Measurements from ENCODE around the gene ZNF462. TPM values are rescaled to one million over a fixed set of nuclear protein-coding genes. Genes with fewer than 3 reads are reported as not detected.

Gene ZNF462
- total and polyA plus RNA-seq, 2 of the 4 experiments (the other 2 are of a cell fraction) = 6.1 to 18.8 TPM

DNA sequence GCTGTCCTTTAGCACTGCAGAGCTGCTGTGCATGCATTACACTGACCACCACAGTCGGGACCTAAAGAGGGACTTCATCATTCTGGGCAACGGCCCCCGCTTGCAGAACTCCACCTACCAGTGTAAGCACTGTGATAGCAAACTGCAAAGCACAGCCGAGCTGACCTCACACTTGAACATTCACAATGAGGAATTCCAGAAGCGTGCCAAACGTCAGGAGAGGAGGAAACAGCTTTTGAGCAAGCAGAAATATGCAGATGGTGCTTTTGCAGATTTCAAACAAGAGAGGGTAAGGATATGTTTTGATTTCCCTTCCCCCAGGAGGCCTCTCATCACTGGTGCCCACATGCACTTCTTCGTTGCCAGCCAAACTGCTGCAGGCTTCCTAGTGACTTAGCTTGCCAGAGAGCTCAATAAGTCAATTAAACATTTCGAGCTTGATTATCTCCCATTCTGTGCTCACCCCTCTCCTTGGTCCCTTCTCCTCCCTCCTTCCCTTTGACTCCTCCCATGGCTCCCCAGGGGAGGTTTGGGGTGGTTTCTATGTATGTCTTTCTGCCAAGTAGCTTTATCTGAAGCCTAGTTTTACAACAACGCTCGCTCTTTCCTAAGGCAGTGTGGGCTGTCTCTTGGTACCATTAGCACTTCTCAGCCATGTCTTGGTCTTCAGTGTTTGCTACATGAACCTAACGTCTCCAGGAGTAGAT lies 66.7 kb downstream of the ZNF462 start:
- Histone ChIP-seq H3K27me3 (ENCODE audit: control insufficient read depth, insufficient read depth, low read length) (no peaks in the 10 kb centered on the region), H2BK20ac (ENCODE audit: low read depth, low read length) (no peak overlapping the region), H3K18ac (ENCODE audit: low read depth, low read length) (no peak overlapping the region), H3K4me1 (ENCODE audit: control insufficient read depth, insufficient read depth, low read length) (peaks cover 4% of the 10 kb centered on the region; the same call in 1 of the 2 replicates), H2AFZ (replicated peaks; ENCODE audit: low read length, poor library complexity) (no peak overlapping the region), H4K91ac (ENCODE audit: insufficient read depth, low read depth, low read length) (no peak overlapping the region), H3K4ac (ENCODE audit: low read depth, low read length) (no peak overlapping the region), H3K9me3 (ENCODE audit: control insufficient read depth, insufficient read depth, low read length) (no peaks in the 10 kb centered on the region), H3K79me1 (ENCODE audit: low read depth in 1 of 2, low read length in 2 of 2) (peaks cover 4 to 17% of the 10 kb centered on the region in 2 experiments; a peak in 1 of 4 replicates), H4K8ac (ENCODE audit: low read depth in 2 of 2, low read length in 2 of 2) (no peak overlapping the region), H3K56ac (ENCODE audit: extremely low read depth, insufficient read depth, low read length) (no peak overlapping the region), H3K14ac (replicated peaks; ENCODE audit: low read depth, low read length) (0 out of 2 replicates have a peak overlapping the region, but pooled peaks have one; percentile 25), H3K4me3 (ENCODE audit: insufficient read depth, low read depth, low read length) (no peak overlapping the region), H3K23ac (ENCODE audit: low read depth, low read length) (no peak overlapping the region; the same call in 1 of the 2 replicates), H2BK15ac (ENCODE audit: low read depth, low read length) (no peak overlapping the region), H3K27ac (ENCODE audit: insufficient read depth, low read length) (no peak overlapping the region; the same call in 1 of the 2 replicates), H3K9me1 (ENCODE audit: insufficient read depth, low read length) (peaks cover 4% of the 10 kb centered on the region; the same call in 1 of the 2 replicates), H4K5ac (ENCODE audit: low read depth, low read length) (no peak overlapping the region), H4K20me1 (ENCODE audit: insufficient read depth, low read length) (no peaks in the 10 kb centered on the region), H3K36me3 (ENCODE audit: control insufficient read depth, insufficient read depth, low read length) (peaks cover 51% of the 10 kb centered on the region), H2BK120ac (ENCODE audit: low read depth, low read length) (no peak overlapping the region), H3K4me2 (ENCODE audit: low read depth, low read length) (no peak overlapping the region; the same call in 1 of the 2 replicates), H2BK5ac (ENCODE audit: low read depth, low read length, poor library complexity, severe bottlenecking) (no peak overlapping the region), H2AK9ac (replicated peaks; ENCODE audit: low read depth, low read length, poor library complexity) (no peak overlapping the region), H2AK5ac (ENCODE audit: low read depth, low read length) (no peak overlapping the region), H3K9ac (ENCODE audit: low read depth, low read length) (no peak overlapping the region)
- CTCF ChIA-PET = no interaction called here
- POLR2A ChIA-PET (ENCODE audit: unreplicated experiment) = no interaction called here
- WGBS, 2 experiments (ENCODE audit: extremely low coverage in 2 of 2, insufficient read length in 1 of 2) = 14% methylated on average over 2 of the region's 11 CpGs; no CpG with 5 or more reads in 1 of the 2 experiments
- in situ Hi-C loops (cut with MboI; ENCODE audit: low sequenced_read_pairs) = no loop called here
- intact Hi-C loops (cut with micrococcal nuclease) = no loop called here
- ATAC-seq (ENCODE audit: low read depth) (peak; percentile 93), DNase-seq (peak; percentile 82)
- dilution Hi-C loops (cut with HindIII; ENCODE audit: low sequenced_read_pairs, unreplicated experiment) = no loop called here
- BruUV-seq (replicated peaks) = no TSS peak
- TF ChIP-seq POLR2A (IDR thresholded peaks at IDR 0.05; ENCODE audit: low read depth, low read length) (no peak), BHLHE40 (IDR thresholded peaks at IDR 0.05; ENCODE audit: low read depth, low read length) (peak; percentile 84)
